Erythroblast (primary cell): Measurements from ENCODE around the gene ASB6.

Experiments
- GATA1 ChIP-seq: IDR thresholded peaks from 2 replicates; pipeline ENCODE4 v1.6.1; 2011; ENCODE audit warnings: low read depth, mild to moderate bottlenecking, control low read depth, low read length, moderate library complexity
- POLR2A ChIP-seq: IDR thresholded peaks from 2 replicates; pipeline ENCODE4 v1.6.1; 2011; ENCODE audit warnings: mild to moderate bottlenecking, low read length

DNA sequence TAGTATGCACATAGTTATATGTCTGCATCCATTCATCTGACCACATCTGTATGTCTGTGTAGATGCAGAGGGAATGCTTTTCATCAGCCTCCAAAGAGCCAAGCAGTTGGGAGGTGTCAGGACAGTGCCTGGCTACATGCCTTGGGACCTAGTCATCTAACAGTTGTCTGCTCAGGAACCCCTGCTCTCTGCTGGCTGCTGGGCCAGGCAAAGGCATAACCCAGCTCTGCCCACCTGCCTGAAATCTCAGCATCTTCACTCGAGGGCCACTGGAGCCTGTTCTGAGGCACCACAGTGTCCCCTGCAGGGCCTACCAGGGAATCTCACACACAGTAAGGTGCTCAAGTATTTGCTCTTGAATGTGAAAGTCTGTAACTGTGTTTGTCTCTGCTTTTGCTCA lies 24.8 kb downstream of the ASB6 start:
- TF ChIP-seq POLR2A (no peak), GATA1 (no peak)
